ENCODE data around the gene UBE2H.

- TF ChIP-seq CTCF (IDR thresholded peaks at IDR 0.05) (no peak), POLR2A (IDR thresholded peaks at IDR 0.05) (no peak)
Measured at GRCh38 chr7:129870668-129871067, 82.1 kb downstream of the UBE2H start.

Data from body of pancreas (tissue), 4 donors.